ENCODE data around the gene CCDC124. TPM values are rescaled to one million over a fixed set of nuclear protein-coding genes. Genes with fewer than 3 reads are reported as not detected.

CCDC124 gene
- total RNA-seq, 1 donor from 2014 or later, result 59.7 TPM

GRCh38 chr19:17946965-17947784 lies 14.4 kb downstream of the CCDC124 start:
- H3K9me3 ChIP-seq, result no peaks in the 10 kb centered on the region
- peaks cover 33% of the 10 kb centered on the region for H3K4me1 ChIP-seq
- intact Hi-C loops (cut with DNase I), result no loop called here
- no peak overlapping the region for H3K27ac ChIP-seq
- H3K36me3 ChIP-seq, result peaks cover 6% of the 10 kb centered on the region
- TF ChIP-seq, protein P1, sequence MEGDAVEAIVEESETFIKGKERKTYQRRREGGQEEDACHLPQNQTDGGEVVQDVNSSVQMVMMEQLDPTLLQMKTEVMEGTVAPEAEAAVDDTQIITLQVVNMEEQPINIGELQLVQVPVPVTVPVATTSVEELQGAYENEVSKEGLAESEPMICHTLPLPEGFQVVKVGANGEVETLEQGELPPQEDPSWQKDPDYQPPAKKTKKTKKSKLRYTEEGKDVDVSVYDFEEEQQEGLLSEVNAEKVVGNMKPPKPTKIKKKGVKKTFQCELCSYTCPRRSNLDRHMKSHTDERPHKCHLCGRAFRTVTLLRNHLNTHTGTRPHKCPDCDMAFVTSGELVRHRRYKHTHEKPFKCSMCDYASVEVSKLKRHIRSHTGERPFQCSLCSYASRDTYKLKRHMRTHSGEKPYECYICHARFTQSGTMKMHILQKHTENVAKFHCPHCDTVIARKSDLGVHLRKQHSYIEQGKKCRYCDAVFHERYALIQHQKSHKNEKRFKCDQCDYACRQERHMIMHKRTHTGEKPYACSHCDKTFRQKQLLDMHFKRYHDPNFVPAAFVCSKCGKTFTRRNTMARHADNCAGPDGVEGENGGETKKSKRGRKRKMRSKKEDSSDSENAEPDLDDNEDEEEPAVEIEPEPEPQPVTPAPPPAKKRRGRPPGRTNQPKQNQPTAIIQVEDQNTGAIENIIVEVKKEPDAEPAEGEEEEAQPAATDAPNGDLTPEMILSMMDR (IDR thresholded peaks at IDR 0.05), result no peak
- peak overlapping the region; percentile 68 for H3K4me3 ChIP-seq
- H3K27me3 ChIP-seq, result peaks cover 30% of the 10 kb centered on the region
- ATAC-seq (peak; percentile 46), DNase-seq (no peak)

DNA sequence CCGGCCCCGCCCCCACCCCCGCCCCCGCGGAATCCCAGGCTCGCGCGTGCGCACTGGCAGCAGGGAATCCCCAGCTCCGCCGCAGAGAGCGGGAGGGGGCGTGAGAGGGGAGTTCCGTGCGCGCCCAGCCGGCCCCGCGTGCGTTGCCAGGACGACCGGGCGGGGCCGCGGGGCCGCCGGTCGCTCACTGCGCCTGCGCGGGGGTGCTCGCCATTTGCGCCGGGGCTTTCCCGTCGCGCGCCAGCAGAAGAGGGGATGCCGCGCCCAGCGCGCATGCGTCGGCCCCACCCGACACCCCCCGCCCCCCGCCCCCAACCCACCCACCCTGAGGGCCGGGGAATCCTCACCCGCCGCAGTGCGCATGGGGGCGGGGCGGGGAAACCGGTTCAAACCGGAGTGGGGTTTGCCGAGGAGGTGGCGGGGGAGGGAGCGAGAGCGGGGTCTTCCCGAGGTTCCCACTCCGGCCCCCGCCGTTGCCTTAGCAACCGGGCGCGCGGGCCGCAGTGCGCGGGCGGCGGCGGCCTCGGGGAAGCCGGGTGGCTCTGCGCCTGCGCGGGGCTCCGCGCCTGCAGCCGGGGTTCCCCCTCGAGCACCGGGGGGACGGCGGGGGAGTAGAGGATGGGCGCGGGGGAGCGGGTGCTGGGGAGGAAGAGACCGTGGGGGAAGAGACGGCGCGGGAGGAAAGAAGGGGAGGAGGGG lies 15.1 kb downstream of the CCDC124 start:
- Histone ChIP-seq H3K9me3 (no peaks in the 10 kb centered on the region), H3K27ac (no peak overlapping the region), H3K4me1 (peaks cover 33% of the 10 kb centered on the region), H3K27me3 (peaks cover 38% of the 10 kb centered on the region), H3K4me3 (peak overlapping the region; percentile 68), H3K36me3 (no peaks in the 10 kb centered on the region)
- intact Hi-C loops (cut with DNase I), result no loop called here
- peak; percentile 95 for DNase-seq
- ATAC-seq, result peak; percentile 90
- TF ChIP-seq, protein P1 (IDR thresholded peaks at IDR 0.05), result no peak

- Histone ChIP-seq H3K4me3 (peak overlapping the region; percentile 68), H3K27ac (no peak overlapping the region), H3K4me1 (peaks cover 33% of the 10 kb centered on the region), H3K36me3 (no peaks in the 10 kb centered on the region), H3K27me3 (peaks cover 43% of the 10 kb centered on the region), H3K9me3 (no peaks in the 10 kb centered on the region)
- ATAC-seq (no peak), DNase-seq (no peak)
- intact Hi-C loops (cut with DNase I), result no loop called here
- TF ChIP-seq, protein P1 (IDR thresholded peaks at IDR 0.05), result no peak
Measured at GRCh38 chr19:17948514-17948900, 15.7 kb downstream of the CCDC124 start.

DNA sequence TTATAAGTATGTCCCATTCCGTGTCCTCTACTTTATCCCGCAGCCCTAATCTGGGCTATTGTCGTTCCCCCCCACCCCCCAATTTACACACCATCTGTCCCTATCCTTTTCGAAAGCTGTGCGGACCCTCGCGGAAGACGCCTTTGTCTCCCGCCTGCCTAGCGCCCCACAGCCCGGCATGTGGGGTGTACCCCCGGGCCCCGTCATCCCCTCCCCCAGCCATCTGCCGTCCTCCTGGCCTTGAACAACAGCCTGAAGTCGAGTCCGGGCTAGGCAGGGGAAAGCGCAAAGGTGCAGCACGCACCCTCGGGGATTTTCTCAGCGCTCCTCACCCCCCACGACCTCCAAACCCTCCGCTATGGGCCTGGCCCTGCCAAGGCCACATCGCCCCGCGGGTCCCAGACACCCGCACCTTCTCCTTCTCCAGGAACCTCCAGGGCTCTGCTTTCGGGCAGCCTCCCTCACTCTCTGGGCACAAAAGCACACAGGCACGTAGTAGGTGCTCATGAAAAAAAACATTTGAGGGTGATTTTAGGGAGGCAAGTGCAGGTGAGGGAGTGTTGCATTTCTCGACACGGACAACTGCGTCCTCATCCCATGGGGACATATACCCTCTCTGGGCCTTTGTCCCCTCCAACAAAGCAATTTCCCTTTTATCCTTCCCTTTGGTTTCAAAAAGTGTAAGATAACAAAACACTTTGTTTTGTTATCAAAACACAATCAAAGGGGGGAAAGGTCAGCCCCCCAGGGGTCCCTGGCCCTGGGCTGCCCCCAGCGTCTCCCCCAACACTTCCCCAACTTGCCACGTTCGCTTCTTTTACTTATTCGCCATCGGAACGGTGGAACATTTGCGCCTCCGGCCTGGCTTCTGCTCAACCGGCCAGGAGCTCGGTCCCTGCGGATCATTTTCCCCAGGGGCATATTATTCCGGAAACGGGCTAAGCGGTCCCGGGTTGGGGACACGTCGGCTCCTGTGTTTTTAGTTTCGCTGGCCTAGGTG lies 16.4 kb downstream of the CCDC124 start:
- intact Hi-C loops (cut with DNase I), result no loop called here
- Histone ChIP-seq H3K36me3 (no peaks in the 10 kb centered on the region), H3K9me3 (no peaks in the 10 kb centered on the region), H3K27ac (no peak overlapping the region), H3K4me3 (no peak overlapping the region), H3K4me1 (peaks cover 33% of the 10 kb centered on the region), H3K27me3 (peaks cover 51% of the 10 kb centered on the region)
- no peak for DNase-seq
- ATAC-seq, result no peak
- TF ChIP-seq, protein P1 (IDR thresholded peaks at IDR 0.05), result no peak

DNA sequence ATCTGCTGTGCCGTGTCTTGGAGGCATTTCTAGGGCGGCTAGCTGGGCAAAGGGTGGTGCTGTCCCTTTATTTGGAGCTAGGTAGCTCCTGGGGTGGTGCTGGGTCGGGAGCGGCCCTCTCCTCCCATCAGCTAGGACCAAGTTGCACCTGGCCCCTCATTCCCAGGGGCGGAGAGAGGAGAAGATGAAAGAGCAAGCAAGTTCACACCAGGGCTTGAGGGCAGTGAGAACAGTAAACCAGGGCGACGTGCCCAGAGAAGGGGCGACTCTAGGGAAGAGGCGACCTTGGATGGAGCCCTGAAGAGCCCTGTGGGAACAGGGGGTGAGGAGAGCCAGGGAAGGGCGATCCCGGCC lies 17.1 kb downstream of the CCDC124 start:
- Histone ChIP-seq H3K27ac (no peak overlapping the region), H3K4me3 (no peak overlapping the region), H3K27me3 (peaks cover 58% of the 10 kb centered on the region), H3K4me1 (peaks cover 33% of the 10 kb centered on the region), H3K36me3 (no peaks in the 10 kb centered on the region), H3K9me3 (no peaks in the 10 kb centered on the region)
- ATAC-seq, result no peak
- TF ChIP-seq, protein P1 (IDR thresholded peaks at IDR 0.05), result no peak
- intact Hi-C loops (cut with DNase I), result no loop called here
- DNase-seq, result no peak
